Stimulated activated CD4-positive, alpha-beta T cell treated with anti-CD3 and anti-CD28 coated beads, TNF-alpha, amount 100 ng/mL, for 1 hour (primary cell): ENCODE measurements around the gene PPIP5K1.

Experiments
- DNase-seq, 3 donors: peaks; one replicate each; pipeline ENCODE4 v3.0.0-alpha.2; 2020; ENCODE audit warnings: low read depth in 3 of 3, low spot score in 1 of 3

PPIP5K1 gene

DNA sequence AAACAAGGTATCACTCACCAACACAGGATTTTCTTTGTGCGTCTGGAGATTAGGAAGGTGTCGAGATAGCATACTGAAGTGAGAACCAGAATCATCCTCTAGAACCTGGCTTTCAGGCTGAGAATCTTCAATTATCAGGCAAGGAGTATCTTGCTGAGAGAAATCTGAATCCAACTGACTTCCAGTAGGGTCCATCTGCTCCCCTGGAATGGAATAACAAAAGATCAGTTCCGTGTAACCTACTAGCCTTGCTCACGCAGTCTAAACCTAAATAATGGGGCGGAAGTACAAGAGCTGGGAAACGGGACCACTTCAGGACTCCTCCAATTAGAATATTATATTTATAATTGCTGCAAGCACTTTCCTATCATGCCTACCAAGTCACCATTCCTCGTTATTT lies 97.7 kb downstream of the PPIP5K1 start:
- no peak for DNase-seq

- DNase-seq, result no peak
Measured at GRCh38 chr15:43489191-43489590, 100.8 kb downstream of the PPIP5K1 start.

GRCh38 chr15:43488790-43489189 lies 101.2 kb downstream of the PPIP5K1 start:
- no peak for DNase-seq

DNA sequence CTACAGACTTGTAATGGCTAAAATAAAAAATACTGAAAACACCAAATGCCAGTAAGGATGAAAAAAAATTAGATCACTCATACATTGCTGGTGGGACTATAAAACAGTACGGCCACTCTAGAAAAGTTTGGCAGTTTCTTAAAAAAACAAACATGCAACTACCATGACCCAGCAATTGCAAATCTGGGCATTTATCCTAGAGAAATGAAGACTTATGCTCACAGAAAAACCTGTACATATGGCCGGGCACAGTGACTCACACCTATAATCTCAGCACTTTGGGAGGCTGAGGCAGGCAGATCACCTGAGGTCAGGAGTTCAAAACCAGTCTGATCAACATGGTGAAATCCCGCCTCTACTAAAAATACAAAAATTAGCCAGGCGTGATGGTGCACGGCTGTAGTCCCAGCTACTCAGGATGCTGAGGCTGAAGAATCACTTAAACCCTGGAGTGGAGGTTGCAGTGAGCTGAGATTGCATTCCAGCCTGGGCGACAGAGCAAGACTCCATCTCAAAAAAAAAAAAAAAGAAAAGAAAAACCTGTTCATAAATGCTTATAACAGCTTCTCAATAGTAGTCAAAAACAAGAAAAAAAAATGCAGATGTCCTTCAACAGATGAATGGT lies 102.6 kb downstream of the PPIP5K1 start:
- no peak for DNase-seq

DNA sequence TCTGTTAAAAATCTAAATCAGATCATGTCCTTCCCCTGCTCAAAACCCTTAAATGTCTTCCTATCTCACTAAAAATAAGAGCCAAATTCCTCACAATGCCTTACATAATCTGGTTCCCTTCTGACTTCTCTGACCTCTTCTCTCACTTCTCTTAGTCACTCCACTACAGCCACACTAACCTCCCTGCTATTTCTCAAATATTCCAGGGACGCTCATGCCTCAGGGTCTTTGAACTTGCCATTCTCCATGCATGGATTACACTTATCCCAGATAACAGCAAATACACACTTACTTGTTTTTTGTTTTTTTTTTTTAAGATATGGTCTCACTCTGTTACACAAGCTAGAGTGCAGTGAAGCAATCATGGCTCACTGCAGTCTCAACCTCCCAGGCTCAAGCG lies 105.6 kb downstream of the PPIP5K1 start:
- DNase-seq, result no peak
